ENCODE measurements around the gene SLC5A6. TPM values are rescaled to one million over a fixed set of nuclear protein-coding genes. Genes with fewer than 3 reads are reported as not detected.

SLC5A6 gene
- total and polyA plus RNA-seq, 8 donors: 5.7 to 71.0 (median 21.4) TPM

DNA sequence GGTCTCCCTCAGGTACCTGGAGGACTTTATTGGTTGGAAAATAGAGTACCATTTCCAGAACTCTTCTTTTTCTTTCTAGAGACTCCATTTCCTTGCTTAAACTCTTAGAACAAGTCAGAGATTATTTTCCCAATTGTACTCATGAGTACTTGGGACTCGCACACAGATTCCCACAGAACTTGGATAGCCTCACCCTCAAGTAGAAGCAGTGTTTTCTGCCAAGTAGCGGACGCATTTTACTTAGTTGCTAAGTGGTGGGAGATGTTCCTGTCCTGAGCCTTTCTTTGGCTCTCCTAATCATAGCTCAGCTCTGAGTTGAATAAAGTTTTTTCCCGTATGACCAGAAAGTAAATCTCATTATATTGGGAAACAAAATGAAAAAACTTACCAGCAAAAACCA, 33.6 kb upstream of the SLC5A6 start:
- peaks cover 0 to 13% (median 10%) of the 10 kb centered on the region in 3 donors for H3K27me3 ChIP-seq
- 78 to 87% (median 84%) methylated on average over 4 of the region's 4 CpGs for WGBS, 5 donors
- TF ChIP-seq, protein P1, sequence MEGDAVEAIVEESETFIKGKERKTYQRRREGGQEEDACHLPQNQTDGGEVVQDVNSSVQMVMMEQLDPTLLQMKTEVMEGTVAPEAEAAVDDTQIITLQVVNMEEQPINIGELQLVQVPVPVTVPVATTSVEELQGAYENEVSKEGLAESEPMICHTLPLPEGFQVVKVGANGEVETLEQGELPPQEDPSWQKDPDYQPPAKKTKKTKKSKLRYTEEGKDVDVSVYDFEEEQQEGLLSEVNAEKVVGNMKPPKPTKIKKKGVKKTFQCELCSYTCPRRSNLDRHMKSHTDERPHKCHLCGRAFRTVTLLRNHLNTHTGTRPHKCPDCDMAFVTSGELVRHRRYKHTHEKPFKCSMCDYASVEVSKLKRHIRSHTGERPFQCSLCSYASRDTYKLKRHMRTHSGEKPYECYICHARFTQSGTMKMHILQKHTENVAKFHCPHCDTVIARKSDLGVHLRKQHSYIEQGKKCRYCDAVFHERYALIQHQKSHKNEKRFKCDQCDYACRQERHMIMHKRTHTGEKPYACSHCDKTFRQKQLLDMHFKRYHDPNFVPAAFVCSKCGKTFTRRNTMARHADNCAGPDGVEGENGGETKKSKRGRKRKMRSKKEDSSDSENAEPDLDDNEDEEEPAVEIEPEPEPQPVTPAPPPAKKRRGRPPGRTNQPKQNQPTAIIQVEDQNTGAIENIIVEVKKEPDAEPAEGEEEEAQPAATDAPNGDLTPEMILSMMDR (IDR thresholded peaks at IDR 0.05): no peak
- no peak for TF ChIP-seq EP300 (IDR thresholded peaks at IDR 0.05)
- no peak for TF ChIP-seq POLR2A (IDR thresholded peaks at IDR 0.05)
- no peak for TF ChIP-seq POLR2AphosphoS5 (IDR thresholded peaks at IDR 0.05)
- intact Hi-C loops (cut with DNase I; ENCODE audit: low total_unique reads): no loop called here
- peaks cover 36 to 45% (median 40%) of the 10 kb centered on the region in 4 donors for H3K36me3 ChIP-seq
- peak in 1 of 2 donors; percentile 34 for DNase-seq
- H3K27ac ChIP-seq: no peak overlapping the region
- H3K9me3 ChIP-seq: no peaks in the 10 kb centered on the region
- peaks cover 5 to 6% (median 6%) of the 10 kb centered on the region in 4 donors for H3K4me1 ChIP-seq
- no peak overlapping the region for H3K4me3 ChIP-seq

DNA sequence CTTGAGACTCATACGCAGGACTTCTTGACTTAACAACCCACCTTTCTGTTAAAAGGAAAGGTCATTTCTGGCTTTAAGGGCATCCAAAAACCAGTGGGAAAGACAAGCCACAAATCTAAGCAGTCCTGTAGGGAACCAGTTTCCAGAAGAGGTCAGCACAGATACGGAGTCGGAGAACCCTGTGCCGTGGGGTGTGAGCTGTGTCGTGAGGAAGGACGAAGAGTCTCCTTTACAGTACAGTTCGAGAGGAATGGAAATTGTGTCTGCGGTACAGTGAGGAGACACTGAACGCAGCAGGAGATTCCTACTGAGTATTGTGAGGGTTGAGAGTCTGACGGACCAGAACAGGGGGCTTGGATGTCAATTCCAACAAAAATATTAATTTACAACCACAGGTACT, 33.0 kb upstream of the SLC5A6 start:
- peaks cover 41 to 51% (median 46%) of the 10 kb centered on the region in 4 donors for H3K36me3 ChIP-seq
- H3K9me3 ChIP-seq: no peaks in the 10 kb centered on the region
- peaks cover 0 to 8% (median 5%) of the 10 kb centered on the region in 3 donors for H3K27me3 ChIP-seq
- TF ChIP-seq POLR2AphosphoS5 (IDR thresholded peaks at IDR 0.05): no peak
- TF ChIP-seq, protein P1 (IDR thresholded peaks at IDR 0.05): no peak
- TF ChIP-seq POLR2A (IDR thresholded peaks at IDR 0.05): no peak
- no peak for TF ChIP-seq EP300 (IDR thresholded peaks at IDR 0.05)
- intact Hi-C loops (cut with DNase I; ENCODE audit: low total_unique reads): no loop called here
- 69 to 84% (median 76%) methylated on average over 10 of the region's 10 CpGs for WGBS, 5 donors
- no peak overlapping the region for H3K27ac ChIP-seq
- no peak overlapping the region for H3K4me3 ChIP-seq
- peaks cover under 1 to 2% (median 1%) of the 10 kb centered on the region in 4 donors for H3K4me1 ChIP-seq
- DNase-seq: no peak

- Histone ChIP-seq H3K36me3 (peaks cover 55 to 66% (median 61%) of the 10 kb centered on the region in 4 donors), H3K4me1 (no peaks in the 10 kb centered on the region), H3K27me3 (no peaks in the 10 kb centered on the region), H3K4me3 (no peak overlapping the region), H3K27ac (no peak overlapping the region), H3K9me3 (no peaks in the 10 kb centered on the region)
- WGBS, 5 donors: 83 to 91% (median 90%) methylated on average over 18 to 19 of the region's 19 CpGs
- DNase-seq: no peak
- intact Hi-C loops (cut with DNase I; ENCODE audit: low total_unique reads): no loop called here
- TF ChIP-seq POLR2AphosphoS5 (IDR thresholded peaks at IDR 0.05): no peak
- no peak for TF ChIP-seq EP300 (IDR thresholded peaks at IDR 0.05)
- TF ChIP-seq, protein P1 (IDR thresholded peaks at IDR 0.05): no peak
- no peak for TF ChIP-seq POLR2A (IDR thresholded peaks at IDR 0.05)
These were observed 31.5 kb upstream of the SLC5A6 start for GRCh38 chr2:27243391-27244130.

- Histone ChIP-seq H3K36me3 (peaks cover 65 to 76% (median 71%) of the 10 kb centered on the region in 4 donors), H3K27me3 (no peaks in the 10 kb centered on the region), H3K4me3 (no peak overlapping the region), H3K4me1 (no peaks in the 10 kb centered on the region), H3K9me3 (no peaks in the 10 kb centered on the region), H3K27ac (no peak overlapping the region)
- intact Hi-C loops (cut with DNase I; ENCODE audit: low total_unique reads): no loop called here
- DNase-seq: no peak
- TF ChIP-seq EP300 (IDR thresholded peaks at IDR 0.05) (no peak), POLR2AphosphoS5 (IDR thresholded peaks at IDR 0.05) (no peak), POLR2A (IDR thresholded peaks at IDR 0.05) (no peak)
- TF ChIP-seq, protein P1 (IDR thresholded peaks at IDR 0.05): no peak
- WGBS, 5 donors: 95 to 100% (median 97%) methylated on average over 6 to 16 of the region's 16 CpGs
These were observed 30.5 kb upstream of the SLC5A6 start for GRCh38 chr2:27242614-27242951.

Measured in stomach (tissue), 9 donors.